ENCODE data around the gene HNRNPK. TPM values are rescaled to one million over a fixed set of nuclear protein-coding genes. Genes with fewer than 3 reads are reported as not detected.

HNRNPK gene
- total RNA-seq, 2 experiments from 2014 or later: 679 to 704 TPM

DNA sequence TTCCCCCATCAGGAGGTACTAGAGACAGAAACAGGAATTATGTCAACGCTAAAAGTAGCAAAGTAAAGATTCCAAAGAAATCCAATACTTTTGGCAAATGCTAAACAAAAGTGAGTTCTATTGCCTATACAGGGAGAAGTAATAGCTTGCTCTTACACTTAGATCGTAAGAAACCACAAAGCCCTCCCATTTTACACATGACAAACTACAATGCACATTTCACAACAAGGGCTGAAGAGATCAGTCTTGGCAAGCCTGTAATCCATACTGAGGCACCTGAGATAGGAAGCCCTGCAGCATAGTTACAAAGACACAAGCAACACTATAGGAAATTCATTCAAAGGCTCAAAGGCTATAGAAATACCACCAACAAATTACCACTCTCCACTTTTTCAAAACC, 7.7 kb downstream of the HNRNPK start:
- H3K27ac Mint-ChIP-seq: peak overlapping the region; percentile 41
- H3K27me3 Mint-ChIP-seq (ENCODE audit: low read depth): no peaks in the 10 kb centered on the region
- peaks cover 80% of the 10 kb centered on the region for H3K36me3 Mint-ChIP-seq (ENCODE audit: low read depth)
- no peak overlapping the region for H3K4me3 Mint-ChIP-seq
- peaks cover 52% of the 10 kb centered on the region for H3K4me1 Mint-ChIP-seq (ENCODE audit: low read depth)
- CTCF ChIA-PET: interaction anchor here (1.7 kb wide), 1 partner anchor 52 kb away, joined by 3 read pairs; no protein-coding TSS in a partner anchor
- no peak for DNase-seq
- no peaks in the 10 kb centered on the region for H3K9me3 Mint-ChIP-seq
- intact Hi-C loops (cut with micrococcal nuclease): no loop called here

DNA sequence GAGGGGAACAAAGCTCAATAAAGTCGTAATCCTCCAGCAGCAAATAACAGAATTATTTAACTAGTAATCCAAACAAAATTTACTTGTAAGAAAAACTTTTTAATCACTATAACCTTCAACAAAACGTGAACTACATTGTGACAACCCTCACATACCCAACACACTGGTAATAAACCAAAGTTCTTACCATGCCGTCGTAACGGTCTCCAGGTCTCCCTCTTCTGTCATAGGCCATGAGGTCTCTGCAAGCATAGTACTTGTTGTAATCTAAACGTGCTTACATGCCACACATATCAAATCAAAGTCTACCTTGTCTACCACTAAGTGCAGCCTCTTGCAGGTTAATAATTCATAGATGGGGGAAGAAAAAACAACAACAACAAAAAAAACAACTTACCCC, 8.5 kb downstream of the HNRNPK start:
- no peaks in the 10 kb centered on the region for H3K9me3 Mint-ChIP-seq
- H3K4me1 Mint-ChIP-seq (ENCODE audit: low read depth): peaks cover 47% of the 10 kb centered on the region
- peaks cover 78% of the 10 kb centered on the region for H3K36me3 Mint-ChIP-seq (ENCODE audit: low read depth)
- peak overlapping the region; percentile 41 for H3K27ac Mint-ChIP-seq
- H3K4me3 Mint-ChIP-seq: no peak overlapping the region
- intact Hi-C loops (cut with micrococcal nuclease): no loop called here
- no peak for DNase-seq
- H3K27me3 Mint-ChIP-seq (ENCODE audit: low read depth): no peaks in the 10 kb centered on the region
- CTCF ChIA-PET: interaction anchor here (1.7 kb wide), 1 partner anchor 51 kb away, joined by 3 read pairs; no protein-coding TSS in a partner anchor

DNA sequence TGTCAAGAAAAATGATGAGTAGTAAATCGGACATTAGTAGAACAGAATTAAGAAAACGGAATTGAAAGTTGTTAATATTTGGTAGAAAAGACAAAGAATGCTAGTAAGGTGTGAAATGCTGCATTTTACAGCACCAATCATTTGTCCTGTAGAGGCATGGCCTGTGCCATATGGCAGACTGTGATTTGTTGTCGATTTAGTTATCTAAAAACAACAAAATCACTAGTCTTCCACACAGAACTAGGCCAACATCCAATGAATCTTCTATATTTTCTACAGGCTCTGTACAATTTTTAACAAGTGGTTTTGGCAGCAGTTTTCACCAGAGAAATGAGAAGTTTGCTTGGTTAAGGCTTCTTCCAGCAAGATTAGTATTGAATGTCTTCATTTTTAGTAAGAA, 10.4 kb downstream of the HNRNPK start:
- Mint-ChIP-seq H3K4me1 (ENCODE audit: low read depth) (peaks cover 32% of the 10 kb centered on the region), H3K9me3 (no peaks in the 10 kb centered on the region), H3K36me3 (ENCODE audit: low read depth) (peaks cover 59% of the 10 kb centered on the region), H3K27me3 (ENCODE audit: low read depth) (no peaks in the 10 kb centered on the region), H3K4me3 (no peak overlapping the region), H3K27ac (no peak overlapping the region)
- no peak for DNase-seq
- intact Hi-C loops (cut with micrococcal nuclease): no loop called here
- CTCF ChIA-PET: no interaction called here

DNA sequence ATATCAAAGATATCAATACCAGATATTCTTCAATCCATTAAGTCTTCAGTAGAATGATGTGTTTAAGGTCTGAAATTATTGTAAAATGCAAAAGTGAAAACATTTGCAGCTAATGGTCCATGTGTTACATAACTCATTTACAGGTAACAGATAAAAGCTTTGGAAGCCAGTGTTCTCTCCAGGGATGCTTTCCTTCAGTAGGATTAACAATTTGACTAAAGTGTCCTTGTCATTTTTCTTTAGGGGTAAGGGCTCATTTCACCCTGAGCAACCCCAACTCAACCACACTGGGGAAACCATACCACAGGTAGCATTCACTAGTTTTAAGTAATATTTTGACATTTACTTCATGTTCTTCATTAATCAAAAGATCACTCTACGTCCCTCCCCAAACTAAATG, 12.9 kb downstream of the HNRNPK start:
- Mint-ChIP-seq H3K27ac (no peak overlapping the region), H3K36me3 (ENCODE audit: low read depth) (peaks cover 42% of the 10 kb centered on the region), H3K4me1 (ENCODE audit: low read depth) (peaks cover 18% of the 10 kb centered on the region), H3K4me3 (no peak overlapping the region), H3K27me3 (ENCODE audit: low read depth) (no peaks in the 10 kb centered on the region), H3K9me3 (no peaks in the 10 kb centered on the region)
- DNase-seq: no peak
- CTCF ChIA-PET: no interaction called here
- intact Hi-C loops (cut with micrococcal nuclease): no loop called here

DNA sequence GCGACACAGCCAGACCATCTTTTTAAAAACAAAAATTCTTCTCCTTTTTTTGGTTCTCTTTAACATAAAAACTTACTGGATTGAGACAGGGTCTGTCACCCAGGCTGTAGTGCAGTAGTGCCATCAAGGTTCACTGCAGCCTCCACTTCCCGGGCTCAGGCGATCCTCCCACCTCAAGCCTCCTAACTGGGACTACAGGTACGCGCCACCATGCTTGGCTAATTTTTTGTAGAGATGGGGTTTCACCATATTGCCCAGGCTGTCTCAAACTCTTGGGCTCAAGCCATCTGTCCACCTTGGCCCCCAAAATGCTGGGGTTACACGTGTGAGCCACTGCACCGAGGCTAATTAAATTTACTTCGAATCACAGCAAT, 13.8 kb downstream of the HNRNPK start:
- peak overlapping the region; percentile 32 for H3K27ac Mint-ChIP-seq
- intact Hi-C loops (cut with micrococcal nuclease): loop anchor here (1.0 kb wide), 1 partner anchor 14 kb away; the partner anchor contains the start of genes HNRNPK and RMI1
- no peaks in the 10 kb centered on the region for H3K9me3 Mint-ChIP-seq
- no peak overlapping the region for H3K4me3 Mint-ChIP-seq
- H3K36me3 Mint-ChIP-seq (ENCODE audit: low read depth): peaks cover 33% of the 10 kb centered on the region
- CTCF ChIA-PET: no interaction called here
- no peak for DNase-seq
- no peaks in the 10 kb centered on the region for H3K27me3 Mint-ChIP-seq (ENCODE audit: low read depth)
- peaks cover 11% of the 10 kb centered on the region for H3K4me1 Mint-ChIP-seq (ENCODE audit: low read depth)

DNA sequence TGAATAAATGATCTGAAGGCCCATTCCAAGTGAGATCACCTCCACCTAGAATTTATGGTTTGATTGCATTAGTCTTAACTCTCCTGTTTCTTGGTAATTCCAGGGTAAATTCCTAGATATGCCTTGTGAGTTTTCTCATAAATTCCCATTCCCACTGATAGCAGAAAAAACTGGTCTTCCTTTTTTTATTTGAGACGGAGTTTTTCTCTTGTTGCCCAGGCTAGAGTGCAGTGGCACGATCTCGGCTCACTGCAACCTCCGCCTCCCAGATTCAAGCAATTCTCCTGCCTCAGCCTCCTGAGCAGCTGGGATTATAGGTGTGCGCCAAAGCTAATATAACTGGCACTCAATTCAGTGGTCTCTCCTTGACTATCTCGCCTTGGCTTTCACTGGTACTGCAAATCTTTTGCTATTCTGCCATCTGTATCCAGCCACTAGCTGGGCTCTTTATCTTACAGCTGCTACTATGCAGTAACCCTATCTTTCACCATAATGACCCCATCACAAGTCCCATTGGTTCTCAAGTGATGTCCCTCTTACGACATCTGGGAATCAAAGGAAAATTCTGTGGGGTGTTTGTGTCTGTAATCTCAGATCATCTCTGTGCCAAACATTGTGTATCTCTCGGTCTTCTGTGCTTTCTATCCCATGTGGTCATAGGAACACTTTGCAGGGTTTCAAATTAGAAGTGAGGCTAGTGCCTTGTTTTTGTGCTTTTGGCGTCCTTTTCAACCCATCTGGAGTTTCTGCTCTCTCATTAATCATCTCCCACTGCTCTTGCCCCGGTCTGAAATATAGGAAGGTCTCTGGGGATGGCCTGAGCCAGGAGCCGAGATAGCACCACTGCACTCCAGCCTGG, 14.4 kb downstream of the HNRNPK start:
- H3K4me1 Mint-ChIP-seq (ENCODE audit: low read depth): peaks cover 6% of the 10 kb centered on the region
- no peak for DNase-seq
- peaks cover 27% of the 10 kb centered on the region for H3K36me3 Mint-ChIP-seq (ENCODE audit: low read depth)
- no peaks in the 10 kb centered on the region for H3K27me3 Mint-ChIP-seq (ENCODE audit: low read depth)
- peak overlapping the region; percentile 32 for H3K27ac Mint-ChIP-seq
- intact Hi-C loops (cut with micrococcal nuclease): loop anchor here (1.0 kb wide), 1 partner anchor 15 kb away; the partner anchor contains the start of genes HNRNPK and RMI1
- H3K9me3 Mint-ChIP-seq: no peaks in the 10 kb centered on the region
- no peak overlapping the region for H3K4me3 Mint-ChIP-seq
- CTCF ChIA-PET: interaction anchor here (1.6 kb wide), 1 partner anchor 45 kb away, joined by 4 read pairs; no protein-coding TSS in a partner anchor

DNA sequence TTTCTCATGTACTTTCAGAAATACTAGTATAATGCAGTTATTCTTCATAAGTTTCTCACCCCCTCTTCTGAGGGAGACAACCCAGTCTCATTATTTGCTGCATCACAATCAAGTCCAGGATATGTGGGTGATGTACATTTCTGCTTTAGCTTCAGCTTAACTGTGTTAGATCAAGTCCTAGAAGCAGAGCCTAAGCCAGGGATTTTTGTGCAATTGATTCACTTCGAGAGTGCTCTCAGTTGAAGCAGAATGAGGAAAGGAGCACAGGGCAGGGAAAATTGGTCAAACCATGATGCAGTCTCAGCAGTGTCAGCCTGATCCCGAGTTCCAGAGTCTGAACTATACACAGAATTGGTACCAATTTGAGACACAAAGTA, 15.1 kb downstream of the HNRNPK start:
- H3K9me3 Mint-ChIP-seq: no peaks in the 10 kb centered on the region
- no peak for DNase-seq

DNA sequence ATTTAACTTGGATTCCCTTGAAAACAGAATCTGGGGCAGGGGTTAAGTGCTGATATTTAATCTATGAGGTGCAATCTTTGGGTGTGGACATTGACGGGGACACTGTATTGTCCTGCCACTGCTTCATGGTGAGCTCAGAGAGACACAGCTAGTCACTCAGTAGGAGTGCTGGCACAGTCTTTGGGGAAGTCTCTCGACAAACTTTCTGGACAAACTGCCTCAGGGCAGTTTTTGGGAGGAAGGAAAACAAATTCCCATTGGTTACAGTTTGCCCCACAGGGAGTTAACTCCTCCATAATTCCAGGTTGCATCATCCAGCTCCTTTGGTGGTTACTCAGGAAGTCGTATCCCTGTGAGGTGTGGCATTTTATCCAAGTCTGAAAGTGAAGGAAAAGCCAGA, 17.9 kb downstream of the HNRNPK start:
- intact Hi-C loops (cut with micrococcal nuclease): no loop called here
- no peaks in the 10 kb centered on the region for H3K9me3 Mint-ChIP-seq
- no peak overlapping the region for H3K27ac Mint-ChIP-seq
- CTCF ChIA-PET: interaction anchor here (0.6 to 0.7 kb wide), 2 partner anchors 11 to 298 kb away, joined by 3 to 4 read pairs; no protein-coding TSS in a partner anchor
- H3K27me3 Mint-ChIP-seq (ENCODE audit: low read depth): no peaks in the 10 kb centered on the region
- peaks cover 4% of the 10 kb centered on the region for H3K4me1 Mint-ChIP-seq (ENCODE audit: low read depth)
- H3K4me3 Mint-ChIP-seq: no peak overlapping the region
- H3K36me3 Mint-ChIP-seq (ENCODE audit: low read depth): peaks cover 4% of the 10 kb centered on the region
- DNase-seq: no peak

More for the DNA sequence above, 15.1 kb downstream of the HNRNPK start:
- Mint-ChIP-seq H3K4me1 (ENCODE audit: low read depth) (peaks cover 4% of the 10 kb centered on the region), H3K27ac (peak overlapping the region; percentile 25), H3K27me3 (ENCODE audit: low read depth) (no peaks in the 10 kb centered on the region), H3K36me3 (ENCODE audit: low read depth) (peaks cover 21% of the 10 kb centered on the region), H3K4me3 (no peak overlapping the region)
- intact Hi-C loops (cut with micrococcal nuclease): no loop called here
- CTCF ChIA-PET: interaction anchor here (1.6 kb wide), 1 partner anchor 44 kb away, joined by 4 read pairs; no protein-coding TSS in a partner anchor

DNA sequence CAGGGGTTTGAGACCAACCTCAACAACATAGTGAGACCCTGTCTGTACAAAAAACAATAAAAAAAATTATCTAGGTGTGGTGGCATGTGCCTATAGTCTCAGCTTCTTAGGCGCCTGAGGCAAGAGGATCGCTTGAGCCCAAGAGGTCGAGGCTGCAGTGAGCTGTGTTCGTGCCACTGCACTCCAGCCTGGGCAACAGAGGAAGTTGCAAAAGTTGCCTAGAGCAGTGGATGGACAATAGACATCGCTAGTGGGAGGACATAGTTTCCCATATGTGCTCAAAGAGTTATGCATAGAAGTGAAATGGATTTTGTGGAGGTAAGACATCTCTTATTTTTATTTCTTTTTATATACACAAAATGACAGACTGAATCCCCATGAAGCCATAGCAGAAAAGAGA, 19.0 kb downstream of the HNRNPK start:
- CTCF ChIA-PET: interaction anchor here (0.8 to 1.6 kb wide), 3 partner anchors 21 to 213 kb away, joined by 3 to 7 read pairs (median 3); no protein-coding TSS in a partner anchor
- no peaks in the 10 kb centered on the region for H3K27me3 Mint-ChIP-seq (ENCODE audit: low read depth)
- no peak overlapping the region for H3K27ac Mint-ChIP-seq
- H3K4me3 Mint-ChIP-seq: no peak overlapping the region
- DNase-seq: no peak
- H3K36me3 Mint-ChIP-seq (ENCODE audit: low read depth): peaks cover 5% of the 10 kb centered on the region
- intact Hi-C loops (cut with micrococcal nuclease): no loop called here
- H3K9me3 Mint-ChIP-seq: no peaks in the 10 kb centered on the region
- peaks cover 8% of the 10 kb centered on the region for H3K4me1 Mint-ChIP-seq (ENCODE audit: low read depth)

DNA sequence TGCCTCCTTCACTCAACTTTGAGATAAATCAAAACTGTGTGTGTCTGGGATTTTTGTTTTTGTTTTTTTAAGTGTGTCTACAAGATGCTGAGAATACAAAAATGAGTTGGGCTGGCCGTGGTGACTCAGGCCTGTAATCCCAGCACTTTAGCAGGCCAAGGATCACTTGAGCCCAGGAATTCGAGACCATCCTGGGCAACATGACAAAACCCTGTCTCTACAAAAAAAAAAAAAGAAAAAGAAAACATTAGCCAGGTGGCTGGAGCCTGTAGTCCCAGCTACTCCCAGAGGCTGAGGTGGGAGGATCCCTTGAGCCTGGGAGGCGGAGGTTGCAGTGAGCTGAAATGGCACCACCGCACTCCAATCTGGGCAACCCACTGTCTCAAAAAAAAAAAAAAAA, 21.0 kb downstream of the HNRNPK start:
- CTCF ChIA-PET: interaction anchor here (0.7 kb wide), 1 partner anchor 44 kb away, joined by 3 read pairs; no protein-coding TSS in a partner anchor

DNA sequence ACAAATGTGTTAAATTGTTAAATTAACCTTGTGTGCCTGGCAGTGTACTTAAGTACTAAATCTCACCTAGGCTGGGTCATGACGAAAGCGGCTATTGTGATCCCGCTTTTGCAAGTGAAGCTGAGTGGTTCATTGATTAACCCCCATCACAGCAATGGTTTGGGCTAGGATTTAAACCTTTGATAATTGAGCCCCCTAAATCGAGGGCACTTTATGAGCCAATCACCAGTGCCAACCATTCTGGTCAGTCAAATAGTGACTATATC, 22.8 kb downstream of the HNRNPK start:
- Mint-ChIP-seq H3K36me3 (ENCODE audit: low read depth) (peaks cover 14% of the 10 kb centered on the region), H3K27ac (peak overlapping the region; percentile 87), H3K9me3 (no peaks in the 10 kb centered on the region), H3K4me3 (peak overlapping the region; percentile 97), H3K27me3 (ENCODE audit: low read depth) (no peaks in the 10 kb centered on the region), H3K4me1 (ENCODE audit: low read depth) (peaks cover 15% of the 10 kb centered on the region)
- intact Hi-C loops (cut with micrococcal nuclease): no loop called here
- no peak for DNase-seq
- CTCF ChIA-PET: interaction anchor here (1.0 kb wide), 1 partner anchor 17 kb away, joined by 3 read pairs; no protein-coding TSS in a partner anchor

More for the DNA sequence above, 21.0 kb downstream of the HNRNPK start:
- H3K36me3 Mint-ChIP-seq (ENCODE audit: low read depth): peaks cover 14% of the 10 kb centered on the region
- intact Hi-C loops (cut with micrococcal nuclease): no loop called here
- no peaks in the 10 kb centered on the region for H3K9me3 Mint-ChIP-seq
- no peak overlapping the region for H3K27ac Mint-ChIP-seq
- H3K27me3 Mint-ChIP-seq (ENCODE audit: low read depth): no peaks in the 10 kb centered on the region
- no peak overlapping the region for H3K4me3 Mint-ChIP-seq
- H3K4me1 Mint-ChIP-seq (ENCODE audit: low read depth): peaks cover 15% of the 10 kb centered on the region
- DNase-seq: no peak

DNA sequence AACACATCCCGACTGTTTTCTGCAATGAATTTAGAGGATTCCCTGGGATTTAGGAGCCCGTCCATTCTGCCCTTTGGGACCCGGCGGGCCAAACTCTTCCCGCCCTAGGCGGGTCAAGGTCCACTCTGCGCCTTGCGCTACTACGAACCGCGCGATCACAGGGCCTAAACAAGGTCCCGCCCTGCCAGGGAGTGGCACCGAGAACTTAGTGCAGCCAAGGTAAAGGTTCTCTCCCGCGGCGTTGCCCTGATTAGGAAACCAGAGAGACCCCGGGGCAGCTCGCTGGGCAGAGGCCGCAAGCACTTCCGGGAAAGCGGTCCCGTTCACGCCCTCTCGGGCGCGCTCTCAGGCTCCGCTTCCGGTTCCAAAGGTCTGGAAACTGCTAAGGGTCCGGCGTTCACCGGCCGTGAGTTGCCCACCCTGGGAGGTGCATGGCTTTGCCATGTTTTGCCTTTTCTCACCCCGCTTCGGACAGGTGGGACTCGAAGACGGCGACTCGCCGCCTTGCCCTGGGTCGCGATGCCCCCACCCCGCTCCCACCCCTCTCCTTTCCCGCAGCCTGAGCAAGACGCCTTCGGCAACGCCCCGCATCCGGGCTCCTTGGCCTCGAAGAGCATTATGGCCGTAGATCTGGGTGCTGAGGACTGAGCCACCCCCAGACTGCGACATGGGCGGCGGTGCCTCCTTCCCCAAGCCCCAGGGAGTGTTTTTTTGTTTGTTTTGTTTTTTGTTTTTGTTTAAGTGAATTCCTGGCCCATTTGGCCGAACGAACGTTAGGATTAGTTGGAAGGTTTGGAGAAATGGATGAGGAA, 23.4 kb downstream of the HNRNPK start:
- peak; percentile 75 for DNase-seq
- H3K27me3 Mint-ChIP-seq (ENCODE audit: low read depth): no peaks in the 10 kb centered on the region
- intact Hi-C loops (cut with micrococcal nuclease): loop anchor here (1.0 kb wide), 2 partner anchors 24 to 35 kb away; partner anchors contain the start of genes HNRNPK, KIF27 and RMI1
- no peaks in the 10 kb centered on the region for H3K9me3 Mint-ChIP-seq
- CTCF ChIA-PET: no interaction called here
- H3K27ac Mint-ChIP-seq: peak overlapping the region; percentile 87
- H3K36me3 Mint-ChIP-seq (ENCODE audit: low read depth): peaks cover 15% of the 10 kb centered on the region
- peaks cover 15% of the 10 kb centered on the region for H3K4me1 Mint-ChIP-seq (ENCODE audit: low read depth)
- peak overlapping the region; percentile 97 for H3K4me3 Mint-ChIP-seq

All from activated naive CD4-positive, alpha-beta T cell treated with anti-CD3 and anti-CD28 coated beads for 36 hours (primary cell).